ENCODE measurements around the gene SDC3. TPM values are rescaled to one million over a fixed set of nuclear protein-coding genes. Genes with fewer than 3 reads are reported as not detected.
"Not testable (repeated sequence)": the region's sequence is repeated elsewhere in the genome, so short reads cannot be mapped to it uniquely, and the experiment has no call there.

The SDC3 gene, protein sequence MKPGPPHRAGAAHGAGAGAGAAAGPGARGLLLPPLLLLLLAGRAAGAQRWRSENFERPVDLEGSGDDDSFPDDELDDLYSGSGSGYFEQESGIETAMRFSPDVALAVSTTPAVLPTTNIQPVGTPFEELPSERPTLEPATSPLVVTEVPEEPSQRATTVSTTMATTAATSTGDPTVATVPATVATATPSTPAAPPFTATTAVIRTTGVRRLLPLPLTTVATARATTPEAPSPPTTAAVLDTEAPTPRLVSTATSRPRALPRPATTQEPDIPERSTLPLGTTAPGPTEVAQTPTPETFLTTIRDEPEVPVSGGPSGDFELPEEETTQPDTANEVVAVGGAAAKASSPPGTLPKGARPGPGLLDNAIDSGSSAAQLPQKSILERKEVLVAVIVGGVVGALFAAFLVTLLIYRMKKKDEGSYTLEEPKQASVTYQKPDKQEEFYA
- polyA plus RNA-seq: 51.8 TPM
- long read RNA-seq, donor 1, full-length matches to known transcripts: 8 of 8 reads
- long read RNA-seq, donor 1, partial matches to known transcripts: 0 of 8 reads
- long read RNA-seq, donor 1, other reads (novel, unspliced or antisense): 0 of 8 reads
- long read RNA-seq, donor 2, full-length matches to known transcripts: 20 of 33 reads
- long read RNA-seq, donor 2, partial matches to known transcripts: 13 of 33 reads
- long read RNA-seq, donor 2, other reads (novel, unspliced or antisense): 0 of 33 reads
- long read RNA-seq, donor 3: 0 reads
- long read RNA-seq, donor 4: 0 reads
- long read RNA-seq, donor 5, full-length matches to known transcripts: 15 of 15 reads
- long read RNA-seq, donor 5, partial matches to known transcripts: 0 of 15 reads
- long read RNA-seq, donor 5, other reads (novel, unspliced or antisense): 0 of 15 reads
- long read RNA-seq, donor 6, full-length matches to known transcripts: 20 of 35 reads
- long read RNA-seq, donor 6, partial matches to known transcripts: 15 of 35 reads
- long read RNA-seq, donor 6, other reads (novel, unspliced or antisense): 0 of 35 reads
- long read RNA-seq, donor 7, full-length matches to known transcripts: 12 of 22 reads
- long read RNA-seq, donor 7, partial matches to known transcripts: 10 of 22 reads
- long read RNA-seq, donor 7, other reads (novel, unspliced or antisense): 0 of 22 reads
- long read RNA-seq, donor 8, full-length matches to known transcripts: 17 of 27 reads
- long read RNA-seq, donor 8, partial matches to known transcripts: 10 of 27 reads
- long read RNA-seq, donor 8, other reads (novel, unspliced or antisense): 0 of 27 reads
- long read RNA-seq, donor 9, full-length matches to known transcripts: 7 of 12 reads
- long read RNA-seq, donor 9, partial matches to known transcripts: 5 of 12 reads
- long read RNA-seq, donor 9, other reads (novel, unspliced or antisense): 0 of 12 reads
- long read RNA-seq, donor 10, full-length matches to known transcripts: 17 of 32 reads
- long read RNA-seq, donor 10, partial matches to known transcripts: 15 of 32 reads
- long read RNA-seq, donor 10, other reads (novel, unspliced or antisense): 0 of 32 reads
- long read RNA-seq, donor 11, full-length matches to known transcripts: 6 of 29 reads
- long read RNA-seq, donor 11, partial matches to known transcripts: 23 of 29 reads
- long read RNA-seq, donor 11, other reads (novel, unspliced or antisense): 0 of 29 reads

DNA sequence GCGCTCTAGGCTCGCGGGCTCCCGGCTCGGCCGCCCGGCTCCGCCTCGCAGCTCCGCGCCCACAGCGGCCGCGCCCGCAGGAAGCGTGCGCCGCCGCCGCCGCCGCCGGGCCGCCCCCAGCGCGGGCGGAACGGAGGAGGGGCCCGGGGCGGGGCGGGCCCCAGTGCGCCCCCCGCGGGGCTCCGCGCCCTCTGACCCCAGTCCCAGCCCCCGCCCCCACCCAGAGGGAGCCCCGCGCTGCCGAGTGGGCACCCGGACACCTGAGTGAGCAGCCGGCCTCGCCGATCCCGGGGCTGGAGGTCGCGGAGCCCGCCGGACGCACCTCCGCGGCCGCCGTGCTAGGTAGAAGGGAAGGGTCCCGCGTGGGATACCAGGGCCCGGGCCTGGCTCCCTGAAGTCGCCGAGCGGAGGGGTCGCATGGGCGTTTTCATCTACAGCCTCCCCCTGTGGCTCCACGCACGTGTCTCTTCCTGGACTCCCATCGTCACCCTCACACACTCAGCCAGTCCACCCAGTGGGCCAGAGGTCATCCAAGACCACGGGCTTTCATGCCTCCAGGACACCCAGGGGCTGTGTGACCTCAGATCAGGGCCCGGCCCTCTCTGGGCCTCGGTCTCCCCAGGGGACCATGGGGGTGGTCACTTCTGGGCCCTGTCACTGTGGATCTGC, at the start of gene SDC3:
Gene SDC3 (minus strand): TSS at position 63 of the 669 bp plus-strand sequence. CDS start 172 bp downstream, outside the sequence.
- H3K9me3 ChIP-seq (ENCODE audit: control insufficient read depth, low read depth, low read length): peaks cover 4% of the 10 kb centered on the region
- H3K4me1 ChIP-seq (ENCODE audit: control insufficient read depth, insufficient read depth, low read length): peaks cover 10% of the 10 kb centered on the region
- no peaks in the 10 kb centered on the region for H3K36me3 ChIP-seq (ENCODE audit: control insufficient read depth, insufficient read depth, low read length)
- H3K4me3 ChIP-seq (ENCODE audit: low read length): peak within 1 kb of the TSS; percentile 63
- whole genome bisulfite sequencing (ENCODE audit: insufficient coverage, low lambda C conversion rate): no CpG with 5 or more reads among the region's 68 CpGs
- no peak within 1 kb of the TSS for H3K27ac ChIP-seq (ENCODE audit: low read length)
- peaks cover 8% of the 10 kb centered on the region for H3K27me3 ChIP-seq (ENCODE audit: control insufficient read depth, insufficient read depth, low read length)
- DNase-seq: peak in 1 of 2 donors; percentile 55

DNA sequence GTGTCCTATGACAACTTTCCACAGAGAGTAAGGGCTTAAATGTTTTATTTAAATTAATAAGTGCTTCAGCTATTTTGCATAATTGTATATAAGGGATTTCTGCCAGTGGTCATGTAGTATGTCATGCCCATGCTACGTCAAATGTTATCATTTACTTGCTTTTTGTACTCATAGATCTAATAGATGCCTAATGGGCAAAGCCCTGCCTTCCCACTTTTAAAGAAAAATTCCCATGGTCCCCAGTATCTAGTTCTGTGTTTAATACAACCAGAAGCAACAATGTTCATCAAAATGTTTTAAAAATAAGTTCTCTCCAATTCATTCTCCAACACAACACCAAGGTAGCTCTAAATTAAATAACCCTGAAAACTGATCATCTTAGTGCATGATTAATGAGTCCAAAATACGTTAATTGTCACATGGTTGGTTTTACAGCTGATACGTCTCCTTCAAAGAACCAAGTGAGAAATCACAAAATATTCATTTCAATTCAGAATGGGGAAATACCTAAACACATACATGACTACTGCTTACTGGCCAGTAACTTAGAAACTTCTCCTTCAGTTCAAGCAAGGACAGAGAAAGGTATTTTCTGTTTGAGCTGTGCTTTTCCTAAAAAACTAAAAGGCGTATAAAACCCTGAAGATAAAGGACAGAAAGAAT, 49.1 kb upstream of the SDC3 start:
- Histone ChIP-seq H3K27ac (ENCODE audit: low read length) (no peak overlapping the region), H3K27me3 (ENCODE audit: control insufficient read depth, insufficient read depth, low read length) (no peaks in the 10 kb centered on the region), H3K4me3 (ENCODE audit: low read length) (no peak overlapping the region), H3K36me3 (ENCODE audit: control insufficient read depth, insufficient read depth, low read length) (peaks cover 58% of the 10 kb centered on the region), H3K9me3 (ENCODE audit: control insufficient read depth, low read depth, low read length) (no peaks in the 10 kb centered on the region), H3K4me1 (ENCODE audit: control insufficient read depth, insufficient read depth, low read length) (no peaks in the 10 kb centered on the region)
- 86% methylated on average over 1 of the region's 4 CpGs for WGBS (ENCODE audit: insufficient coverage, low lambda C conversion rate)
- DNase-seq: no peak

DNA sequence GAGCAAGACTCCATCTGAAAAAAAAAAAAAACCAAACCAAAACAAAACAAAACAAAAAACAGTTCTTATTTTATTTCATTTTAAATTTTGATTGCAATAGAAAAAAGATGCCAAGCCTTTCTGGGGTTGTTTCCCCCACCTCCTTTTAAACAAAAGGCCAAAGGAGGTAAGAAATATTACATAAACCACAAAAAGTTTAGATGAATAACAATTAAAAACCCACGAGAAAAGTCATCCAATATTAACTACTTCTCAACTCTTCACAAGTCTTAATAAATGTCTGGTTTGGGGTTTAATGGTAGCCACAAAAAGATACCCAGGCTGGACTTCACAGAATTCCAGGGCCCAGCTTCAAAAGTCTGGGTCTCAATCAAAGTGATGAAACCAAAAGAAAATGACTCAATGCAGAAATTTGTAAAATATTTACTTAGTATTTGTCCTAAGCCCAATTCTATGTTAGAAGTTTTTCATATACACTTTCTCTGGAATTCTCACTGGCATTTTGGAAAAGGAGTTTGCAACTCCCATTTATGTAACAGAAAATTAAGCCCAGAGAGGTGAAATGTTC, 47.0 kb upstream of the SDC3 start:
- H3K36me3 ChIP-seq (ENCODE audit: control insufficient read depth, insufficient read depth, low read length): peaks cover 67% of the 10 kb centered on the region
- WGBS (ENCODE audit: insufficient coverage, low lambda C conversion rate): no CpG with 5 or more reads among the region's 1 CpG
- DNase-seq: no peak
- H3K4me3 ChIP-seq (ENCODE audit: low read length): no peak overlapping the region
- H3K4me1 ChIP-seq (ENCODE audit: control insufficient read depth, insufficient read depth, low read length): no peaks in the 10 kb centered on the region
- H3K27me3 ChIP-seq (ENCODE audit: control insufficient read depth, insufficient read depth, low read length): no peaks in the 10 kb centered on the region
- H3K9me3 ChIP-seq (ENCODE audit: control insufficient read depth, low read depth, low read length): no peaks in the 10 kb centered on the region
- H3K27ac ChIP-seq (ENCODE audit: low read length): no peak overlapping the region

DNA sequence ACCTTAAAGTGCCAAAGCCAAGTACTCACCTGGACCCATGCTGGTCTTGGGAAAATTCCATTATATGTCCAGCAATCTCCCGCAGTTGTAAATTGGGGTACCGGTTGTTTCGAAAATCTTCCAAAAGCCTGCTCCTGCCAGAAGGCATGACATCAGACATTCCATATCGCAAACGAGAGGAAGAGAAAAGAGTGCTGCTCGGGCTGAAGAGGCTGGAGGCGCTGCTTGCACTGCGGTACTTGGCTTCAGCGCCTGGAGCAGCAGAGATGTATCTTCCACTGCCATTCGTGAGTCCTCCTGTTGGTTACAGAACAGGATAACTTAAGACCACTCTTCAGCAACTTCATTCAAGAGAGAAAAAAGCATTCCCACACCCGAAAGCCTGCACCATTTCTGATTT, 45.1 kb upstream of the SDC3 start:
- peaks cover 72% of the 10 kb centered on the region for H3K36me3 ChIP-seq (ENCODE audit: control insufficient read depth, insufficient read depth, low read length)
- H3K9me3 ChIP-seq (ENCODE audit: control insufficient read depth, low read depth, low read length): no peaks in the 10 kb centered on the region
- no peak overlapping the region for H3K27ac ChIP-seq (ENCODE audit: low read length)
- no peaks in the 10 kb centered on the region for H3K4me1 ChIP-seq (ENCODE audit: control insufficient read depth, insufficient read depth, low read length)
- DNase-seq: no peak
- no peak overlapping the region for H3K4me3 ChIP-seq (ENCODE audit: low read length)
- WGBS (ENCODE audit: insufficient coverage, low lambda C conversion rate): 100% methylated on average over 1 of the region's 11 CpGs
- H3K27me3 ChIP-seq (ENCODE audit: control insufficient read depth, insufficient read depth, low read length): no peaks in the 10 kb centered on the region

DNA sequence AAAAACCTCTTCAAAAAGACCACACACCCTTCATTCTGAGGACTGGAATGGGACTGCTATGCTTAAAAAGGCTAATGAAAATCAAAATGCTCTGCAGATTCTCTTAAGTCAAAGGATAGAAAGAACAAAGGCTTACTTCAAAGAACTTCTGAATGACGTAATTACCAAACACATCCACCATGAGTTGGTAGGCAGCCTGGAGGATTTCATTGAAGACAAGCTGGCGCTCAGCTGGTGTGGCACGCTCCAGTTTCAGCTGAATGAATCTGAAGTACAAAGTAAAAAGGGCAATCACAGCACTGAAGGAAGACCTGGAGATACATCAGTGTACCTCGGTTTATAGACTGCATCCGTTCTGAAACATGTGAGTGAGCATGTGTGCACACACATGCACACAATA, 43.5 kb upstream of the SDC3 start:
- Histone ChIP-seq H3K4me1 (ENCODE audit: control insufficient read depth, insufficient read depth, low read length) (peaks cover 3% of the 10 kb centered on the region), H3K4me3 (ENCODE audit: low read length) (no peak overlapping the region), H3K36me3 (ENCODE audit: control insufficient read depth, insufficient read depth, low read length) (peaks cover 79% of the 10 kb centered on the region), H3K27ac (ENCODE audit: low read length) (no peak overlapping the region), H3K27me3 (ENCODE audit: control insufficient read depth, insufficient read depth, low read length) (no peaks in the 10 kb centered on the region), H3K9me3 (ENCODE audit: control insufficient read depth, low read depth, low read length) (no peaks in the 10 kb centered on the region)
- no peak for DNase-seq
- no CpG with 5 or more reads among the region's 5 CpGs for WGBS (ENCODE audit: insufficient coverage, low lambda C conversion rate)

DNA sequence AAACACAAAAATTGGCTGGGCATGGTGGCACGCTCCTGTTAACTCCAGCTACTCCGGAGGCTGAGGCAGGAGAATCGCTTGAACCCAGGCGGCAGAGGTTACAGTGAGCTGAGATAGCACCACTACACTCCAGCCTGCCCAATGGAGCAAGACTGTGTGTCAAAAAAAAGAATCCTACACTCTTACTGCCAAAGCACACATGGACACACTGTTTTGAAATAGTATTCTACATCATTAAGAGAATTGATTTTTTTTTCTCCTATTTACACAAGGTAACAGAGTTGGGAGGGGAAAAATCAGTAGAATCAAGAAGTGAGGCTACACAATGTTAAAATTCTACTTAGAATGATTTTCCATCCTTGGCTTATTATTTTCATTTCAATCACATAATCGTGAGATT, 42.1 kb upstream of the SDC3 start:
- no peak for DNase-seq
- H3K4me1 ChIP-seq (ENCODE audit: control insufficient read depth, insufficient read depth, low read length): peaks cover 3% of the 10 kb centered on the region
- no peaks in the 10 kb centered on the region for H3K27me3 ChIP-seq (ENCODE audit: control insufficient read depth, insufficient read depth, low read length)
- no peak overlapping the region for H3K27ac ChIP-seq (ENCODE audit: low read length)
- no peak overlapping the region for H3K4me3 ChIP-seq (ENCODE audit: low read length)
- H3K9me3 ChIP-seq (ENCODE audit: control insufficient read depth, low read depth, low read length): no peaks in the 10 kb centered on the region
- peaks cover 80% of the 10 kb centered on the region for H3K36me3 ChIP-seq (ENCODE audit: control insufficient read depth, insufficient read depth, low read length)
- WGBS (ENCODE audit: insufficient coverage, low lambda C conversion rate): 100% methylated on average over 1 of the region's 5 CpGs

DNA sequence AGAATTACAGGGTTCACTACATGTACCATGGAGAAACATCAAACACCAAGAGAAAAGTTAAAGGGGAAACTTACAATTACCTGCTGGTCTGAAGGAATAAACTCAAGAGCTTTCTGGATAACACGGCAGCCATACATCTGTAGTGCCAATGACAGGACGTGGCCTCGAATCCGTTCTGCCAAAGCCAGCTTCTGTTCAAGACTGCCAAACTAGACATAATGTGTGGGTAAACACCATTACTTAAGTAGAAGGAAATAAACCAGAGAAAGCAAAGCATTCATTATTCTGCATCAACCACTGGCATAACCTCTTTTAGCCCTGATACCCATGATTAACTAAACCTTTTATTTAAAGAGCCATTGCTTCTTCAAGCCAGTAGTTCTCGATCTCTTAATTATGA, 41.5 kb upstream of the SDC3 start:
- Histone ChIP-seq H3K4me1 (ENCODE audit: control insufficient read depth, insufficient read depth, low read length) (peaks cover 3% of the 10 kb centered on the region), H3K36me3 (ENCODE audit: control insufficient read depth, insufficient read depth, low read length) (peaks cover 79% of the 10 kb centered on the region), H3K27me3 (ENCODE audit: control insufficient read depth, insufficient read depth, low read length) (no peaks in the 10 kb centered on the region), H3K9me3 (ENCODE audit: control insufficient read depth, low read depth, low read length) (no peaks in the 10 kb centered on the region), H3K27ac (ENCODE audit: low read length) (no peak overlapping the region), H3K4me3 (ENCODE audit: low read length) (no peak overlapping the region)
- no CpG with 5 or more reads among the region's 5 CpGs for WGBS (ENCODE audit: insufficient coverage, low lambda C conversion rate)
- no peak for DNase-seq

DNA sequence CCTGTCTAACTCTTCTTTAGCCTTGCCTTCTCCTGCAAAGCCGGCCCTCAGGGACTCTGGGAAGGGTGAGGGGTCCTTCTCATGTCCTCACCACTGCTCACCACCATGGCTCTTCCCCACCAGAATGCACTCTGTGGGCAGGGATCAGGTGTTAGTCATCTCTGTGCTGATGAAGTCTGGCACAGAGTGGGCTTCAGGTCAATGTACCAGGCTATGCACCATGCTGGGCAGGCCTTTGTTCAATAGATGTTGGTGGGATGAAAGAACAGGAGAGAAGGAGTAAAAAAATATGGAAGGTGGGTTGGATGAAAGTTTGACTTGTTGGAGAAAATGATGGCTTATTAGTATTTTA, 40.9 kb upstream of the SDC3 start:
- not testable (repeated sequence) for DNase-seq; H3K9me3 ChIP-seq (ENCODE audit: control insufficient read depth, low read depth, low read length); H3K4me1 ChIP-seq (ENCODE audit: control insufficient read depth, insufficient read depth, low read length); H3K27ac ChIP-seq (ENCODE audit: low read length); H3K27me3 ChIP-seq (ENCODE audit: control insufficient read depth, insufficient read depth, low read length); H3K4me3 ChIP-seq (ENCODE audit: low read length)
- H3K36me3 ChIP-seq (ENCODE audit: control insufficient read depth, insufficient read depth, low read length): peaks cover 78% of the 10 kb centered on the region
- WGBS (ENCODE audit: insufficient coverage, low lambda C conversion rate): no CpG with 5 or more reads among the region's 1 CpG
